ENCODE measurements around the gene NKAPL.

GRCh38 chr6:28277746-28278145 is 18.6 kb downstream of the NKAPL start:
- TF ChIP-seq STAT3 (IDR thresholded peaks at IDR 0.05; ENCODE audit: low read depth, low read length) (no peak), CTCF (IDR thresholded peaks at IDR 0.05 in 2 of 3, conservative IDR thresholded peaks at IDR 0.05 in 1 of 3; ENCODE audit: control insufficient read depth in 2 of 3, extremely low read depth in 1 of 3, insufficient read depth in 1 of 3, low read depth in 3 of 3, low read length in 3 of 3) (no peak), MLLT1 (IDR thresholded peaks at IDR 0.05) (no peak)
